GM19351 (cell line): Measurements from ENCODE around the gene ZFAND3.

Experiments
- ATAC-seq: cut with Tn5 transposase; IDR thresholded peaks from one replicate; pipeline ENCODE4 v1.9.1; 2021; ENCODE audit warnings: mild to moderate bottlenecking, moderate library complexity; ENCODE audit not compliant: unreplicated experiment

ZFAND3 gene

GRCh38 chr6:38077488-38078030 lies 258.0 kb downstream of the ZFAND3 start:
- no peak for ATAC-seq

GRCh38 chr6:38078671-38079070 lies 259.1 kb downstream of the ZFAND3 start:
- ATAC-seq = no peak

GRCh38 chr6:38079107-38079506 lies 259.6 kb downstream of the ZFAND3 start:
- ATAC-seq = no peak

GRCh38 chr6:38079537-38079936 lies 260.0 kb downstream of the ZFAND3 start:
- ATAC-seq = no peak

GRCh38 chr6:38080360-38080759 lies 260.8 kb downstream of the ZFAND3 start:
- ATAC-seq = no peak

- no peak for ATAC-seq
Observed at GRCh38 chr6:38080889-38081288, 261.4 kb downstream of the ZFAND3 start.

- ATAC-seq = no peak
Observed at GRCh38 chr6:38085031-38085430, 265.5 kb downstream of the ZFAND3 start.

- ATAC-seq = no peak
Observed at GRCh38 chr6:38086346-38086745, 266.8 kb downstream of the ZFAND3 start.

GRCh38 chr6:38088010-38088409 lies 268.5 kb downstream of the ZFAND3 start:
- no peak for ATAC-seq

- no peak for ATAC-seq
Observed at GRCh38 chr6:38088829-38089228, 269.3 kb downstream of the ZFAND3 start.

GRCh38 chr6:38091613-38092012 lies 272.1 kb downstream of the ZFAND3 start:
- no peak for ATAC-seq

- no peak for ATAC-seq
Observed at GRCh38 chr6:38092465-38092864, 272.9 kb downstream of the ZFAND3 start.

- no peak for ATAC-seq
Observed at GRCh38 chr6:38092964-38093363, 273.4 kb downstream of the ZFAND3 start.

- no peak for ATAC-seq
Observed at GRCh38 chr6:38095054-38095453, 275.5 kb downstream of the ZFAND3 start.

- ATAC-seq = no peak
Observed at GRCh38 chr6:38099221-38099620, 279.7 kb downstream of the ZFAND3 start.

- ATAC-seq = no peak
Observed at GRCh38 chr6:38100380-38100779, 280.9 kb downstream of the ZFAND3 start.

GRCh38 chr6:38103921-38104320 lies 284.4 kb downstream of the ZFAND3 start:
- ATAC-seq = no peak

- ATAC-seq = no peak
Observed at GRCh38 chr6:38105066-38105465, 285.5 kb downstream of the ZFAND3 start.

GRCh38 chr6:38107073-38107472 lies 287.5 kb downstream of the ZFAND3 start:
- no peak for ATAC-seq

GRCh38 chr6:38110481-38110971 lies 291.0 kb downstream of the ZFAND3 start:
- ATAC-seq = no peak

GRCh38 chr6:38112181-38112580 lies 292.7 kb downstream of the ZFAND3 start:
- no peak for ATAC-seq

- ATAC-seq = no peak
Observed at GRCh38 chr6:38113825-38114576, 294.5 kb downstream of the ZFAND3 start.
